Right hindlimb (tissue), 1 donor: ENCODE results near the gene VPS18.

Source experiments
- DNase-seq: peaks from one replicate; pipeline ENCODE4 v3.0.0-alpha.2; 2018

VPS18 gene

GRCh38 chr15:40936709-40937666 is 42.7 kb downstream of the VPS18 start:
- DNase-seq: no peak

GRCh38 chr15:40937762-40938535 is 43.7 kb downstream of the VPS18 start:
- no peak for DNase-seq

GRCh38 chr15:40938536-40938870 is 44.3 kb downstream of the VPS18 start:
- no peak for DNase-seq

GRCh38 chr15:40940296-40940801 is 46.1 kb downstream of the VPS18 start:
- no peak for DNase-seq

GRCh38 chr15:40941068-40941527 is 46.8 kb downstream of the VPS18 start:
- DNase-seq: no peak

- DNase-seq: peak; percentile 80
These were observed 47.5 kb downstream of the VPS18 start for GRCh38 chr15:40941528-40942336.

- DNase-seq: no peak
These were observed 48.1 kb downstream of the VPS18 start for GRCh38 chr15:40942337-40942854.

GRCh38 chr15:40942878-40943277 is 48.6 kb downstream of the VPS18 start:
- no peak for DNase-seq

GRCh38 chr15:40943764-40944365 is 49.6 kb downstream of the VPS18 start:
- no peak for DNase-seq

GRCh38 chr15:40944510-40945296 is 50.5 kb downstream of the VPS18 start:
- DNase-seq: no peak

GRCh38 chr15:40948706-40949473 is 54.6 kb downstream of the VPS18 start:
- DNase-seq: no peak

- no peak for DNase-seq
These were observed 55.5 kb downstream of the VPS18 start for GRCh38 chr15:40949756-40950207.

- DNase-seq: no peak
These were observed 57.5 kb downstream of the VPS18 start for GRCh38 chr15:40951764-40952163.

- no peak for DNase-seq
These were observed 58.2 kb downstream of the VPS18 start for GRCh38 chr15:40952301-40952900.

GRCh38 chr15:40952901-40953712 is 58.9 kb downstream of the VPS18 start, which contains the start of gene CHAC1:
Gene CHAC1 (plus strand): TSS chr15:40953471. CDS start chr15:40953584, 113 bp downstream.
- DNase-seq: peak; percentile 91
